Measurements from ENCODE around the gene H1-8.
"Not testable (repeated sequence)": the region's sequence is repeated elsewhere in the genome, so short reads cannot be mapped to it uniquely, and the experiment has no call there.

GRCh38 chr3:129545951-129546350 lies 3.0 kb downstream of the H1-8 start:
- TF ChIP-seq POLR2AphosphoS5, CTCF (IDR thresholded peaks at IDR 0.05): not testable (repeated sequence)

Measured in prostate gland (tissue), 2 donors.